Activated naive CD4-positive, alpha-beta T cell treated with anti-CD3 and anti-CD28 coated beads, Interleukin-2, amount 10 ng/mL, durations not matched to agents 7 days and 5 days (primary cell): ENCODE data around the gene SPDYE1.
A peak's percentile ranks its signal among the peaks of the same experiment; 100 is the strongest.

Experiments
- CTCF ChIA-PET: fragments of 350-600 bp; sonication (Branson Sonifier 250); formaldehyde crosslinking; loops from one replicate; lab custom pipeline; 2021; ENCODE audit warnings: antibody characterized with exemption; lab: Charles Lee
- DNase-seq: peaks from one replicate; pipeline ENCODE4 v3.0.0-alpha.2; 2020
- H3K27ac Mint-ChIP-seq: one replicate; pipeline ENCODE4 v1.8.0; 2021; ENCODE audit warnings: mild to moderate bottlenecking, moderate library complexity, mixed read lengths
- H3K27me3 Mint-ChIP-seq: one replicate; pipeline ENCODE4 v1.8.0; 2021; ENCODE audit warnings: mild to moderate bottlenecking, mixed read lengths
- H3K36me3 Mint-ChIP-seq: one replicate; pipeline ENCODE4 v1.8.0; 2021; ENCODE audit warnings: mixed read lengths
- H3K4me1 Mint-ChIP-seq: one replicate; pipeline ENCODE4 v1.8.0; 2021; ENCODE audit warnings: mixed read lengths
- H3K4me3 Mint-ChIP-seq: one replicate; pipeline ENCODE4 v1.8.0; 2021; ENCODE audit warnings: mild to moderate bottlenecking, moderate library complexity, mixed read lengths
- H3K9me3 Mint-ChIP-seq: one replicate; pipeline ENCODE4 v1.8.0; 2021; ENCODE audit warnings: mixed read lengths

SPDYE1 gene

GRCh38 chr7:44045226-44046014 is 47.7 kb downstream of the SPDYE1 start:
- DNase-seq = no peak
- H3K4me3 Mint-ChIP-seq = peak overlapping the region; percentile 75
- H3K9me3 Mint-ChIP-seq = no peaks in the 10 kb centered on the region
- CTCF ChIA-PET = interaction anchor here (1.1 kb wide), 1 partner anchor 26 kb away, joined by 4 read pairs; no protein-coding TSS in a partner anchor
- peaks cover 46% of the 10 kb centered on the region for H3K36me3 Mint-ChIP-seq
- H3K27me3 Mint-ChIP-seq = no peaks in the 10 kb centered on the region
- H3K4me1 Mint-ChIP-seq = peaks cover 70% of the 10 kb centered on the region
- peak overlapping the region; percentile 88 for H3K27ac Mint-ChIP-seq

- CTCF ChIA-PET = interaction anchor here (1.1 kb wide), 1 partner anchor 27 kb away, joined by 4 read pairs; no protein-coding TSS in a partner anchor
- Mint-ChIP-seq H3K4me1 (peaks cover 74% of the 10 kb centered on the region), H3K9me3 (no peaks in the 10 kb centered on the region), H3K4me3 (peak overlapping the region; percentile 75), H3K27me3 (no peaks in the 10 kb centered on the region), H3K36me3 (peaks cover 54% of the 10 kb centered on the region), H3K27ac (peak overlapping the region; percentile 88)
- peak; percentile 56 for DNase-seq
These were observed 48.8 kb downstream of the SPDYE1 start for GRCh38 chr7:44046321-44047061.

GRCh38 chr7:44048031-44048795 is 50.5 kb downstream of the SPDYE1 start:
- CTCF ChIA-PET = no interaction called here
- no peaks in the 10 kb centered on the region for H3K9me3 Mint-ChIP-seq
- H3K36me3 Mint-ChIP-seq = peaks cover 65% of the 10 kb centered on the region
- no peak for DNase-seq
- H3K27me3 Mint-ChIP-seq = no peaks in the 10 kb centered on the region
- no peak overlapping the region for H3K4me3 Mint-ChIP-seq
- peak overlapping the region; percentile 8 for H3K27ac Mint-ChIP-seq
- peaks cover 82% of the 10 kb centered on the region for H3K4me1 Mint-ChIP-seq

GRCh38 chr7:44050121-44050914 is 52.6 kb downstream of the SPDYE1 start:
- H3K36me3 Mint-ChIP-seq = peaks cover 68% of the 10 kb centered on the region
- no peak overlapping the region for H3K4me3 Mint-ChIP-seq
- no peak for DNase-seq
- no peaks in the 10 kb centered on the region for H3K9me3 Mint-ChIP-seq
- H3K27ac Mint-ChIP-seq = peak overlapping the region; percentile 85
- CTCF ChIA-PET = no interaction called here
- no peaks in the 10 kb centered on the region for H3K27me3 Mint-ChIP-seq
- peaks cover 70% of the 10 kb centered on the region for H3K4me1 Mint-ChIP-seq

GRCh38 chr7:44050915-44051560 is 53.3 kb downstream of the SPDYE1 start:
- CTCF ChIA-PET = no interaction called here

GRCh38 chr7:44051611-44052220 is 54.0 kb downstream of the SPDYE1 start:
- Mint-ChIP-seq H3K4me3 (no peak overlapping the region), H3K36me3 (peaks cover 67% of the 10 kb centered on the region), H3K4me1 (peaks cover 62% of the 10 kb centered on the region), H3K27me3 (no peaks in the 10 kb centered on the region), H3K27ac (peak overlapping the region; percentile 85), H3K9me3 (no peaks in the 10 kb centered on the region)
- no peak for DNase-seq
- CTCF ChIA-PET = no interaction called here

More at GRCh38 chr7:44050915-44051560, 53.3 kb downstream of the SPDYE1 start:
- Mint-ChIP-seq H3K9me3 (no peaks in the 10 kb centered on the region), H3K36me3 (peaks cover 68% of the 10 kb centered on the region), H3K4me3 (no peak overlapping the region), H3K27ac (peak overlapping the region; percentile 85), H3K27me3 (no peaks in the 10 kb centered on the region), H3K4me1 (peaks cover 67% of the 10 kb centered on the region)
- no peak for DNase-seq

GRCh38 chr7:44052771-44053365 is 55.2 kb downstream of the SPDYE1 start:
- Mint-ChIP-seq H3K4me1 (peaks cover 52% of the 10 kb centered on the region), H3K36me3 (peaks cover 66% of the 10 kb centered on the region)

GRCh38 chr7:44056681-44057080 is 59.0 kb downstream of the SPDYE1 start:
- Mint-ChIP-seq H3K27ac (no peak overlapping the region), H3K27me3 (no peaks in the 10 kb centered on the region)

More at GRCh38 chr7:44052771-44053365, 55.2 kb downstream of the SPDYE1 start:
- DNase-seq = no peak
- Mint-ChIP-seq H3K4me3 (no peak overlapping the region), H3K9me3 (no peaks in the 10 kb centered on the region), H3K27me3 (no peaks in the 10 kb centered on the region), H3K27ac (peak overlapping the region; percentile 64)
- CTCF ChIA-PET = interaction anchor here (0.7 kb wide), 1 partner anchor 33 kb away, joined by 3 read pairs; no protein-coding TSS in a partner anchor

GRCh38 chr7:44057181-44057848 is 59.6 kb downstream of the SPDYE1 start:
- H3K4me1 Mint-ChIP-seq = peaks cover 11% of the 10 kb centered on the region

More at GRCh38 chr7:44056681-44057080, 59.0 kb downstream of the SPDYE1 start:
- no peak for DNase-seq
- CTCF ChIA-PET = no interaction called here
- no peaks in the 10 kb centered on the region for H3K9me3 Mint-ChIP-seq
- peaks cover 17% of the 10 kb centered on the region for H3K4me1 Mint-ChIP-seq
- no peak overlapping the region for H3K4me3 Mint-ChIP-seq
- peaks cover 73% of the 10 kb centered on the region for H3K36me3 Mint-ChIP-seq

GRCh38 chr7:44057849-44058758 is 60.4 kb downstream of the SPDYE1 start:
- H3K36me3 Mint-ChIP-seq = peaks cover 66% of the 10 kb centered on the region
- H3K9me3 Mint-ChIP-seq = no peaks in the 10 kb centered on the region
- peaks cover 7% of the 10 kb centered on the region for H3K4me1 Mint-ChIP-seq
- H3K4me3 Mint-ChIP-seq = no peak overlapping the region
- H3K27ac Mint-ChIP-seq = no peak overlapping the region
- no peaks in the 10 kb centered on the region for H3K27me3 Mint-ChIP-seq
- DNase-seq = no peak
- CTCF ChIA-PET = no interaction called here

More at GRCh38 chr7:44057181-44057848, 59.6 kb downstream of the SPDYE1 start:
- no peak for DNase-seq
- Mint-ChIP-seq H3K4me3 (no peak overlapping the region), H3K9me3 (no peaks in the 10 kb centered on the region), H3K27me3 (no peaks in the 10 kb centered on the region), H3K36me3 (peaks cover 70% of the 10 kb centered on the region), H3K27ac (no peak overlapping the region)
- CTCF ChIA-PET = no interaction called here

GRCh38 chr7:44058759-44059218 is 61.1 kb downstream of the SPDYE1 start:
- no peak for DNase-seq
- peaks cover 66% of the 10 kb centered on the region for H3K36me3 Mint-ChIP-seq
- H3K4me1 Mint-ChIP-seq = peaks cover 7% of the 10 kb centered on the region
- H3K27ac Mint-ChIP-seq = no peak overlapping the region
- H3K27me3 Mint-ChIP-seq = no peaks in the 10 kb centered on the region
- no peaks in the 10 kb centered on the region for H3K9me3 Mint-ChIP-seq
- CTCF ChIA-PET = no interaction called here
- no peak overlapping the region for H3K4me3 Mint-ChIP-seq
